ENCODE results near the gene MASP1. TPM values are rescaled to one million over a fixed set of nuclear protein-coding genes. Genes with fewer than 3 reads are reported as not detected.

Gene MASP1
- polyA plus RNA-seq, 1 donor from 2014 or later, result 0.19 TPM

GRCh38 chr3:187336322-187336721 lies 44.8 kb upstream of the MASP1 start:
- Histone ChIP-seq H3K27ac (ENCODE audit: low read length) (no peak overlapping the region), H3K27me3 (ENCODE audit: insufficient read depth, low read depth, low read length) (no peaks in the 10 kb centered on the region), H3K9me2 (ENCODE audit: insufficient read depth, low read length) (no peaks in the 10 kb centered on the region), H2AFZ (ENCODE audit: low read depth, low read length) (no peak overlapping the region), H3K4me3 (ENCODE audit: low read length) (no peak overlapping the region), H3K4me2 (ENCODE audit: low read length) (no peak overlapping the region), H4K20me1 (ENCODE audit: insufficient read depth) (no peaks in the 10 kb centered on the region), H3K36me3 (ENCODE audit: insufficient read depth, low read length) (no peaks in the 10 kb centered on the region), H3K9me3 (ENCODE audit: low read length) (no peaks in the 10 kb centered on the region), H3F3A (ENCODE audit: insufficient read depth, low read length, poor library complexity, severe bottlenecking) (no peaks in the 10 kb centered on the region), H3K79me2 (replicated peaks; ENCODE audit: insufficient read depth, low read length) (no peaks in the 10 kb centered on the region), H3K9ac (ENCODE audit: low read length) (no peak overlapping the region)
- TF ChIP-seq REST (IDR thresholded peaks at IDR 0.05; ENCODE audit: borderline replicate concordance) (no peak), POLR2AphosphoS5 (IDR thresholded peaks at IDR 0.05) (no peak), EP300 (conservative IDR thresholded peaks at IDR 0.05; ENCODE audit: poor library complexity, severe bottlenecking) (no peak), SMC3 (conservative IDR thresholded peaks at IDR 0.05; ENCODE audit: poor library complexity) (no peak), RAD21 (conservative IDR thresholded peaks at IDR 0.05) (no peak), MXI1 (conservative IDR thresholded peaks at IDR 0.05; ENCODE audit: poor library complexity, severe bottlenecking) (no peak), EZH2 (IDR thresholded peaks at IDR 0.05; ENCODE audit: borderline replicate concordance, insufficient read depth, low read length, poor library complexity, severe bottlenecking) (no peak), TAF1 (IDR thresholded peaks at IDR 0.05; ENCODE audit: low read depth) (no peak), CTCF (IDR thresholded peaks at IDR 0.05; ENCODE audit: poor library complexity, severe bottlenecking) (no peak)

- Histone ChIP-seq H3K9me2 (ENCODE audit: insufficient read depth, low read length) (no peaks in the 10 kb centered on the region), H4K20me1 (ENCODE audit: insufficient read depth) (no peaks in the 10 kb centered on the region), H3K4me2 (ENCODE audit: low read length) (no peak overlapping the region), H3K27me3 (ENCODE audit: insufficient read depth, low read depth, low read length) (no peaks in the 10 kb centered on the region), H3K4me3 (ENCODE audit: low read length) (no peak overlapping the region), H3K9me3 (ENCODE audit: low read length) (no peaks in the 10 kb centered on the region), H3K79me2 (replicated peaks; ENCODE audit: insufficient read depth, low read length) (no peaks in the 10 kb centered on the region), H3K27ac (ENCODE audit: low read length) (no peak overlapping the region), H3K36me3 (ENCODE audit: insufficient read depth, low read length) (no peaks in the 10 kb centered on the region), H3K9ac (ENCODE audit: low read length) (no peak overlapping the region), H2AFZ (ENCODE audit: low read depth, low read length) (no peak overlapping the region), H3F3A (ENCODE audit: insufficient read depth, low read length, poor library complexity, severe bottlenecking) (no peaks in the 10 kb centered on the region)
- no peak for TF ChIP-seq MXI1 (conservative IDR thresholded peaks at IDR 0.05; ENCODE audit: poor library complexity, severe bottlenecking)
Measured at GRCh38 chr3:187334904-187335303, 43.4 kb upstream of the MASP1 start.

- H2AFZ ChIP-seq (ENCODE audit: low read depth, low read length), result no peak overlapping the region
- no peak overlapping the region for H3K9ac ChIP-seq (ENCODE audit: low read length)
- H3K4me2 ChIP-seq (ENCODE audit: low read length), result no peak overlapping the region
- TF ChIP-seq EP300 (conservative IDR thresholded peaks at IDR 0.05; ENCODE audit: poor library complexity, severe bottlenecking) (no peak), TAF1 (IDR thresholded peaks at IDR 0.05; ENCODE audit: low read depth) (no peak), POLR2AphosphoS5 (IDR thresholded peaks at IDR 0.05) (no peak), MXI1 (conservative IDR thresholded peaks at IDR 0.05; ENCODE audit: poor library complexity, severe bottlenecking) (no peak), REST (IDR thresholded peaks at IDR 0.05; ENCODE audit: borderline replicate concordance) (no peak), SMC3 (conservative IDR thresholded peaks at IDR 0.05; ENCODE audit: poor library complexity) (no peak), EZH2 (IDR thresholded peaks at IDR 0.05; ENCODE audit: borderline replicate concordance, insufficient read depth, low read length, poor library complexity, severe bottlenecking) (no peak), RAD21 (conservative IDR thresholded peaks at IDR 0.05) (no peak)
- H4K20me1 ChIP-seq (ENCODE audit: insufficient read depth), result no peaks in the 10 kb centered on the region
- no peak overlapping the region for H3K27ac ChIP-seq (ENCODE audit: low read length)
- no peaks in the 10 kb centered on the region for H3K27me3 ChIP-seq (ENCODE audit: insufficient read depth, low read depth, low read length)
- no peaks in the 10 kb centered on the region for H3K9me2 ChIP-seq (ENCODE audit: insufficient read depth, low read length)
- no peaks in the 10 kb centered on the region for H3K36me3 ChIP-seq (ENCODE audit: insufficient read depth, low read length)
- H3F3A ChIP-seq (ENCODE audit: insufficient read depth, low read length, poor library complexity, severe bottlenecking), result no peaks in the 10 kb centered on the region
- H3K4me3 ChIP-seq (ENCODE audit: low read length), result no peak overlapping the region
- H3K9me3 ChIP-seq (ENCODE audit: low read length), result no peaks in the 10 kb centered on the region
- no peaks in the 10 kb centered on the region for H3K79me2 ChIP-seq (replicated peaks; ENCODE audit: insufficient read depth, low read length)
Measured at GRCh38 chr3:187328691-187329090, 37.2 kb upstream of the MASP1 start.

Data from neural cell (in vitro differentiated cells).